SHP77 treated with DMSO at 0.1 percent for 48 hours (cell line): Measurements from ENCODE around the gene PTPN14.
"Not testable (repeated sequence)": the region's sequence is repeated elsewhere in the genome, so short reads cannot be mapped to it uniquely, and the experiment has no call there.

Source experiments
- DNase-seq: peaks from one replicate; lab custom pipeline; 2025; lab: John Stamatoyannopoulos, UW

The PTPN14 gene

DNA sequence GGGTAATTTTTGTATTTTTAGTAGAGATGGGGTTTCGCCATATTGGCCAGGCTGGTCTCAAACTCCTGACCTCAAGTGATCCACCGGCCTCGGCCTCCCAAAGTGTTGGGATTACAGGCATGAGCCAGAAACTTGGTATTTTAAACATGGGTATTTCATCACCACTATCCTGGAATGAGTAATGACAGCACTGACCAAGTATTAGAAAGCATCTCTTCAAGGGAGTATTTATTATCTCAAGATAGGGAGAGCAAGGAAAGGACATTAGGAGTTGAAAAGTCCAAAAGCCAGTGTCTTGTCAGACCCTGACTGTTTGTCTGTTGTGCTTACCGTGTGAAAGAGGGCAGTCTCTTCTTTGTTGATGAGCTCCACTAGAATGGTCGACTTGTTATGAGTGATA, 156.8 kb downstream of the PTPN14 start:
- DNase-seq = not testable (repeated sequence)

- no peak for DNase-seq
Measured at GRCh38 chr1:214393086-214393485, 158.3 kb downstream of the PTPN14 start.

GRCh38 chr1:214391873-214392645, 159.3 kb downstream of the PTPN14 start:
- DNase-seq = no peak

- no peak for DNase-seq
Measured at GRCh38 chr1:214389734-214390133, 161.7 kb downstream of the PTPN14 start.

- DNase-seq = peak; percentile 15
Measured at GRCh38 chr1:214386747-214387146, 164.7 kb downstream of the PTPN14 start.

DNA sequence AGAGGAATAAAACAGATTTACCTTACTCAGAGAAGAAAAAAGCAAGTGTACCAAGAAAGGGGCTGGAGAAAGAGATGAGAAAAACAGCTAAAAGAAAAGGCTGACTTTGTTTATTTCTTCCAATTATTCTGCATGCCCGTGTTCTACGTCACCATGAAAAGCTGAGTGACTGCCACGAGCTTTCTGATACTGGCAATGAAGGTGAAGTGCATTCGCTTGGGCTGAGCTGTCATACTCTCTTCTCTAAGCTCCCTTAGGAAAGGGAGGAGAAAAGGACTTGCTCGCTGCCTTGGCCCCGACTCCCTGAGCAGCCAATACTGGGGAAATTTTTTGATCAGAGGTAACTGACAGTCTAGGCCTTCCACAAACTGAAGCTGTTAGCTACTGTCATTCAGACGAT, 165.1 kb downstream of the PTPN14 start:
- no peak for DNase-seq

DNA sequence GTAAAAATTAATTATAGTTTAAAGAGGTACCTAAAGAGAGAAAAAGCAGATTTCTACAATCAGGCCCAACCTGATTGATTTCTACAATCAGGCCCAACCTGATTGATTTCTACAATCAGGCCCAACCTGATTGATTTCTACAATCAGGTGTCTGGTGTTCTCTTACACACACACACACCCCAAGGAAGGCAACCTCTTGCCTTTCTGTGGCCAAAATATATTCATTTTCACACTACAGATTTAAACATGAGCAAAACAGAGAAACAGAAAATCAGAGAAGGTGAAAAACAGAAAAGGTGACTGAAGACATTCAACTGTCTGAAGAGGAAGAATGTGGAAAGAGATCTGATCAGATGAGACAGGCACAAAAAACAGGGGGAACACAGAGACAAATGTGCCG, 166.0 kb downstream of the PTPN14 start:
- DNase-seq = no peak

DNA sequence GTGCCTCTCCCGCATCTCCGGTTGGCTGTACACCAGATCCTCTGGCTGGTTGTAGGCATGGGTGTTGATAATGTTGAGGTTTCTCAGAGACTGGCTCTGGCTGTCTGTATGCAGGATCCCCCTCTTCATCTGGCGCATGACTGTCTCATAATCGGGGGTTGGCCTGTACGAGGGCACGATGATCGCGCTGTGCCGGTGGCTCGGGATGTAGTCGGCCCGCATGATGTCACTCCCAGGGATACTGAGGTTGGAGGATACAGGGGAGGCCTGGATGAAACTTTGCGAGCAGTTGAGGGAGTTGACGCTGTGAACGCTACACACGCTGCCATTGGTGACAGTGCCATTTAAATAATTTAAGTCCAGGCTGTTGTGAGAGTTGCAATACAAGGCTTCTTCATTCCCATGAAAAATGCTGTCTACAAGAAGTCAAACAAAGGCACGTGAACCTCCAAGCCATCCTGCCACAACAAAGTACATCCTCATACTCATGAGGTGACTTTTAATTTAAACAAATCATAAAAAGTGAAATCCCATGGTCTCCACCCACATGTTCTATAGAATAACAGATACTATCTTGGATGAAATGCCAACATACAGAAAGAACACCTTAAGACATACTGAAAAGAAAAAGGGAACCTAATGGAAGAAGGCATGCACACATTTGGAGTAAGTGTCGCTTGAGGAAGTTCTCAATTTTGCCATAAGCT, 166.9 kb downstream of the PTPN14 start:
- DNase-seq = no peak

GRCh38 chr1:214383381-214384372, 167.7 kb downstream of the PTPN14 start:
- no peak for DNase-seq

- DNase-seq = no peak
Measured at GRCh38 chr1:214380986-214381695, 170.3 kb downstream of the PTPN14 start.

DNA sequence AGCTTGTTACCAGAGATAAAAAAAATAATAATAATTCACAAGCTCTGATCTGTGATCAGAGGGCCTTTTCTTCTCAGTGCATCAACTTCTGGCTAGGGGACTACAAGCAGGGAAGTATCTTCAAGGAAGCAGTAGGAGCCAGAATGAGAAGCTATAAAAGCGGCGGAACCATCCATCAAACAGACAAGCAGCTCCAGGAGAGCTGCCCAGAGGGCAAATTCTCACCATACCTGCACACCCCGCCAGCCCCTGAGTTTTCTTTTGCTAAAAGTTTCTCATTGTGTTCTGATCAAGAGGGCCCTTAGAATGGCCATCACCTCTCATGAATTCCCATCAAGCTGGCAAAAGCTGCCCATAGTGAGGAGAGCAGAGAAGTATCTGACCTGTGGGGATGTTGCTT, 171.0 kb downstream of the PTPN14 start:
- DNase-seq = no peak

GRCh38 chr1:214379236-214379970, 172.0 kb downstream of the PTPN14 start:
- no peak for DNase-seq

GRCh38 chr1:214378492-214378891, 172.9 kb downstream of the PTPN14 start:
- DNase-seq = no peak

DNA sequence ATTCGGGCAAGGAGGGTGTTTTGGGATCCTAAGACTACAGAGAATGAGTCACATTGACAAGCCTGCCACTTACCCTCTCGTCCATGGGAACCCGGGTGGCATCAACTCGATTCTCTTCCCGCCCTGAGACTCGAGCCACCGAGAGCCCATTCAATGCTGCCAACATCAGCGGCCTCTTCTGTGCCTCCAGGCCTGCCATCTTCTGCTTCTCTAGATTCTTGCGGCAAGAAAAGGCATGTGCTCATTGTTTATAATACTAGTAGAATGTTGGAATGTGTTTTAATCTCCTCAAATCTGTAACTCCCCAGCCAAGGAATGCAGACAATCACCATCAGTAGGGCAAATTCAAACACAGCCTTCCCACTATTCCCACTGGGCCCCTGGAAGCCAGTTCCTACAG, 173.5 kb downstream of the PTPN14 start:
- DNase-seq = no peak

- DNase-seq = no peak
Measured at GRCh38 chr1:214377485-214377884, 173.9 kb downstream of the PTPN14 start.

- no peak for DNase-seq
Measured at GRCh38 chr1:214372092-214372491, 179.3 kb downstream of the PTPN14 start.

- no peak for DNase-seq
Measured at GRCh38 chr1:214370615-214371014, 180.8 kb downstream of the PTPN14 start.

- DNase-seq = no peak
Measured at GRCh38 chr1:214369364-214369763, 182.0 kb downstream of the PTPN14 start.

DNA sequence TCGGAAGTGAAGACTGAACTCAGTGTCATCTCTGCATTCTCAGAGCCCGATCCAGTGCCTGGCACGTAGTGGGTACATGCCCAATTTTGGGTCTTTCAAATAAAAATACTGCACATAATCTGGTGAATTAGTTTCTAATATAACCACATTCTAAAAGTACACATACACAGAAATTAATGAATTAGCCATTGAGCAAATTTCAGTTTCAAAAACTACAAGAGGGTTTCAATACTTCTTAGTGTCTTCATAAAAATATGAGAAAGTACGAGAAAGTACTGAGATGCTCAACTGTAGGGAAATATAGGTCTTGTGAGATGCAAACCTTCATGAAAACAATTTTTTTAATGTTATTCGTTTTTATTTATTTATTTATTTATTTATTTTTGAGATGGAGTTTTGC, 183.6 kb downstream of the PTPN14 start:
- DNase-seq = no peak

GRCh38 chr1:214364786-214365295, 186.6 kb downstream of the PTPN14 start:
- no peak for DNase-seq

DNA sequence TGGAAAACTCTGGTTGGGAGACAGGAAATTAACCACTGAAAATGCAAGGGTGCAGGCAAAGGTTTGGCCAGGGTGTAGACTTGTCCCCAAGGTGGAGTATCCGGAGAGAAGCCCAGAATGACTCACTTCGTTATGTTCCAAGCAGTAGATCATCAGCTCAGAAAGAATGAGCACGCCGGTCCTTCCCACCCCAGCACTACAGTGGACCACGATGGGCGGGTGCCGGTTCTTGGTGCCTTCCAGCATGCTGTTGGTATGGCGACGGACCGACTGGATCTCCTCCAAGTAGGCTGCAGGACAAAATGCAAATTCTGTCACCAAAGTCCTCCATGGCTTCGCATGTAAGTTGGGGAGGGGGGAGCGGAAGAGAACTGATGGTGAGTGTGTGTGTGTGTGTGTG, 187.0 kb downstream of the PTPN14 start:
- no peak for DNase-seq
